GM21528 (cell line): Measurements from ENCODE around the gene PRPH.
"Not testable (repeated sequence)": the region's sequence is repeated elsewhere in the genome, so short reads cannot be mapped to it uniquely, and the experiment has no call there.

Experiments used
- ATAC-seq: cut with Tn5 transposase; IDR thresholded peaks from one replicate; pipeline ENCODE4 v1.9.1; 2021; ENCODE audit warnings: mild to moderate bottlenecking, moderate library complexity; ENCODE audit not compliant: unreplicated experiment, low FRiP score

The PRPH gene

GRCh38 chr12:49331380-49332222, 36.7 kb downstream of the PRPH start:
- ATAC-seq = no peak

- no peak for ATAC-seq
These were observed 37.5 kb downstream of the PRPH start for GRCh38 chr12:49332441-49332861.

GRCh38 chr12:49332891-49333371, 38.0 kb downstream of the PRPH start:
- ATAC-seq = no peak

GRCh38 chr12:49333778-49334177, 38.8 kb downstream of the PRPH start:
- ATAC-seq = not testable (repeated sequence)

GRCh38 chr12:49334226-49334625, 39.3 kb downstream of the PRPH start:
- no peak for ATAC-seq

- no peak for ATAC-seq
These were observed 39.7 kb downstream of the PRPH start for GRCh38 chr12:49334681-49335080.

- ATAC-seq = no peak
These were observed 40.4 kb downstream of the PRPH start for GRCh38 chr12:49335118-49335954.

- ATAC-seq = no peak
These were observed 41.2 kb downstream of the PRPH start for GRCh38 chr12:49335955-49336644.

GRCh38 chr12:49336645-49337584, 42.0 kb downstream of the PRPH start, which contains the start of gene C1QL4:
TSS of gene C1QL4 (minus strand) at chr12:49337188. CDS start at chr12:49336477, 711 bp downstream.
- ATAC-seq = peak; percentile 64

GRCh38 chr12:49338830-49339463, 44.0 kb downstream of the PRPH start:
- ATAC-seq = no peak

GRCh38 chr12:49339464-49339861, 44.5 kb downstream of the PRPH start:
- ATAC-seq = no peak

GRCh38 chr12:49340095-49340870, 45.3 kb downstream of the PRPH start:
- no peak for ATAC-seq

- no peak for ATAC-seq
These were observed 46.2 kb downstream of the PRPH start for GRCh38 chr12:49340971-49341776.

GRCh38 chr12:49341777-49342065, 46.8 kb downstream of the PRPH start:
- ATAC-seq = no peak

- ATAC-seq = peak; percentile 49
These were observed 47.3 kb downstream of the PRPH start for GRCh38 chr12:49342066-49342913.

GRCh38 chr12:49342914-49343731, 48.2 kb downstream of the PRPH start:
- no peak for ATAC-seq
